Activated T-cell treated with anti-CD3 and anti-CD28 coated beads for 1 hour (primary cell): ENCODE results near the gene RNASEH1.

Source experiments
- DNase-seq: peaks from one replicate; pipeline ENCODE4 v3.0.0-alpha.2; 2020; ENCODE audit warnings: low read depth

Gene RNASEH1

DNA sequence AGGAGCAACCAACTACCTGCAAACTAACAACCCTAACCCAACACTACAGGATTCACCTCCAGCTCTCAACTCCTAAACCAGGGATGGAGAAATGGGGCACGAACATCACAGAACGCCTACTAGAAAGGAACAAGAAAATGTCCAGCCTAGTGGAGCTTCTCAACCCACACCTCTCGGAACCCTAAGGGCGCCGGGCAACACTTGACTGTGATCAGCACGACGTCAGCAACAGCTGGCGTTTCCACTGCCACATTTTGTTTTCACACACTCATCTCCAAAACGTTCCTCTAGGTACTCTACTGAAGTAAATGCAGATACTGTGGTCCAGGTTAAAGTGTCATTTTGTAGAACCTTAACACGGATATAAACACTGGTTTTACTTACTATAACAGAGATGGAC, 4.2 kb downstream of the RNASEH1 start:
- DNase-seq, result no peak

DNA sequence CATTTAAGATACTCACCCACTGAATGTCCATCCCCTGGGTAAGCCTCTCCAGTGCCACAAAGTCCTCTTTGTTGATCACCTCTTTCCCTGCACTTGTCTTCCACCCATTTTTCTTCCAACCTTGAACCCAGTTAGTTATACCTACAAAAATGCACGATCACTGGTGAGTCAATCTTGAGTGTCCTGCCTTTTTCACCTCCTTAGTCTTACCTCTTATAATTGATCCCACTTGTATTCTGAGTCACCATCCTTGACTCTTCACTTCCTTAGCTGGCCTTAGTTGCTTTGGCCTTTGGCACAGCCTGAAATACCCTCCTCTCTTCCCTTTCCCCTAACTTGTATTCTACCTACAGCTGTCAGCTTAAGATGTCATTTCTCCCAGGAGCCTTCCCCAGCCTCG, 10.2 kb downstream of the RNASEH1 start:
- no peak for DNase-seq

DNA sequence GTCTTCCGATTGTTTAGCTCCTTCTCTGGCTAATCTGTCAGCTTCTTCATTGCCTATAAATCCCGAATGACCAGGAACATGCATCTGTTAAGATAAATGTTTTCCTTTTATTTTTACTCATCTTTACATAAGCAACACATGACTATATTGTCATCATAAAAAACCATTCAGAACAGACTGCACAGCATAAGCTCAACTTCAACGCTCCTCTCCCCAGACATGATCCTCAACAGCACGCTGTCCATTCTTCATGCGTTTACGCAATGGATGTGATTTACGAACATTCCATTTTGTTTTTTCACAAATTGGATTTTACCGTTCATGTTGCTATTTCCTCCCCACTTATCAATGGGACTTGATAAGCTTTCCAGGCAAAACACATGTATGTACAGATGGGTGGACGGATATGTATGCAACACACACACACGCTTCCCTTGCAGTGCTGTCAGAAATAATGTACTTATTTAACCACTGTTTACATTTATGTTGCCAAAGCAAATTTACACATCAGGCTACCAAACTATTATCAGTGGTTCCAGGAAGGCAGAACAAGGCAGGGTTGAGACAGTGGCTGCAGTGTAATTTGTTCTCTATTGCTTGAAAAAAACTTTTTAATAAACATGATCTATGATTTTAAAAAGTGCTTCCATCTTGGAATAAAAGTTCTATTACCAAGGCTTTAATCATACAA, 12.2 kb downstream of the RNASEH1 start:
- DNase-seq, result no peak

DNA sequence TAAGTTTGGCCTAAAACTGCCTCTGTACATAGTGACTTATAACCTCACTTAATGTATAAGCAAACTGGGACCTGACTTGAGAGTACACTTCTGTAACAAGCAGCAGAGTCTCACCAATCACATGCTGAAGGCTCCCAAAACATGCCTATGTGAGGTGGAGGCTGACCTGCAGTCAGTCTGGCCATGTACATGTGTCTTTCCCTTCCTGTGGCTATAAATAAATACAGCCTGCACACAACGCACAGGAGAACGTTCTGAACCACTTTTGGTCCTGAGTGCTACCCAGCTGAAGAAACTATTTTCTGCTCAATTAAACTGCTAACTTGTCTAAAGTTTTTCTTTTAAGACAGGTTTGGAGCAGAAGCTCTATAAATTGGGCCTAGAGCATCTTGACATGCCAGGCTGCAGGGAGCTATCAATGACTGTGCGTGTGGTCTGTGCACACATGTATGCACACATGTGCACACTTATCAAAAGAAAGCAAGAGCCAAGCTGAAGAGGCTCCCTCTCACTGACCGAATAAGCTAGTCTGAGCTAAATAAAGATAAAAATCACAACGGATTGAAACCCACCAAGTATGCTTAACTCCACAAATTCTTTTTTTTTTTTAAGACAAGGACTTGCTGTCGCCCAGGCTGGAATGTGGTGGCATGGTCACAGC, 15.0 kb downstream of the RNASEH1 start:
- no peak for DNase-seq

DNA sequence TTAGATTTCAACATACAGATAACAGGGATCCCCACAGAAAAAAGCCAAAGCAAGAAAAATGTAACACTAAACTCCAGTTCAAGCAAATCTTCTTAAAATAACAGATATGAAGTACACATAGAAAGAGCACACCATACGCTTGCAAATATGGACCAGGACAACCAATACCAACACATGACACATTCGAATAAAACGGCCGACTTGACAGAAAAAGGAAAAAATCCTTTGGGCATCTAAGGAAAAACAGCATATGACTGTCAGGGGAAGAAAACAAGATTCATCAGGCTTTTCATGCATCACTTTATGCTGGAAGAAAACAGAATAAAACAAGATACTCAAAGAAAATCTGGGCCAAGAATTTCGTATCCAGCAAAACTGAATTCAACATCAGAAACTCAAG, 16.0 kb downstream of the RNASEH1 start:
- no peak for DNase-seq

DNA sequence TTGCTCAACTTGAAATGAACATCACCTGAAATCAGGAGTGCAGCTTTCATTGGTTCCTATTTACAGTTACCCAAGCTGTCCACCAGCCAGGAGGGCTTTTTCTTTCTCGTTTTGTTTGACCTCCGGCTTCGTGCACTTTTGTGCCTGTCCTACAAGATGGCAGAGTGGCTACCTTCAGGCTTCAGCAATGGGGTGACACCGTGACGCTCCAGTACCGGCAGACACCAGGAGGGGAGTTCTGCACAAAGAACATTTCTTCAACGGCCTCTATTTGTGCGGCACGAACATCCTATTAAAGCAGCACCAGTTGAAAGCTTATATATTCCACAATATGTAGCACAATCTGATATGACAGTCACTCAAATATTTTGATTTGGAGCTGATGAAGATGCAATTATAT, 18.3 kb downstream of the RNASEH1 start:
- no peak for DNase-seq

DNA sequence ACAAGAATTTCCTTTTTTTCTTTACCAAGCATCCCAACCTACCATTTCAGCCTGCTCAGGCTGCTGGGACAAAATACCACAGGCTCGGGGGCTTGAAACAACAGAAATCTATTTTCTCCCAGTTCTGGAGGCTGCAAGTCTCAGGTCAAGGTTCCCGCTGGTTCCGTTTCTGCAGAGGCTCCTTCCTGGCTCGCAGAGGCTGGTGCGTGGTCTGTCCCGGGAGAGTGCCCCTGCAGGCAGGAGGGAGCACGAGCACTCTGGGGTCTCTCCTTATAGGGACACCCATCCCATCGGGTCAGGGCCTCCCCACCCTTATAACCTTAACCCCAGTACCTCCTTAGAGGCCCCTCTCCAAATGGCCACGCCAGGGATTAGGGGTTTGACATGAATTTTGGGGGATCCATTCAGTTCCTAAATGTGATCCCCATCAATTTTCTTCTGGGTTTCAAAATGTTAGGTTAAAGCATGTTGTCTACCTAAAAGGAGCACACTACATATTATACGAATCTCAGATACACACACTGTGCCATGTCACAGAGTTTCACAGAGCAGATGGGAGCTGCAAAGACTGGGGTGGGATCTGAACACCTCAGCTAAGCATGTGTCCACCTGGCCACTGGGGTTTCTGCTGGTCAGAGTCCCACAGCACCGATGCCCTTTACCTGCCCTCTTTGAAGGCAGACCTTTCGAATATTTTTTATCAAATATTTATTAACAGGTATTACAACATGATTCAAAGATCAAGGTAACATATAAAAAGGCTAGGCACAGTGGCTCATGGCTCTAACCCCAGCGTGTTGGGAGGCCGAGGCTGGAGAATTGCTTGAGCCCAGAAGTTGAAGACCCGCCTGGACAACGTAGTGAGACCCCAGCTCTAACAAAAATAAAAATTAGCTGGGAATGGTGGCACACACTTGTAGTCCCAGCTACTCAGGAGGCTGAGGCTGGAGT, 21.2 kb downstream of the RNASEH1 start:
- DNase-seq, result no peak

DNA sequence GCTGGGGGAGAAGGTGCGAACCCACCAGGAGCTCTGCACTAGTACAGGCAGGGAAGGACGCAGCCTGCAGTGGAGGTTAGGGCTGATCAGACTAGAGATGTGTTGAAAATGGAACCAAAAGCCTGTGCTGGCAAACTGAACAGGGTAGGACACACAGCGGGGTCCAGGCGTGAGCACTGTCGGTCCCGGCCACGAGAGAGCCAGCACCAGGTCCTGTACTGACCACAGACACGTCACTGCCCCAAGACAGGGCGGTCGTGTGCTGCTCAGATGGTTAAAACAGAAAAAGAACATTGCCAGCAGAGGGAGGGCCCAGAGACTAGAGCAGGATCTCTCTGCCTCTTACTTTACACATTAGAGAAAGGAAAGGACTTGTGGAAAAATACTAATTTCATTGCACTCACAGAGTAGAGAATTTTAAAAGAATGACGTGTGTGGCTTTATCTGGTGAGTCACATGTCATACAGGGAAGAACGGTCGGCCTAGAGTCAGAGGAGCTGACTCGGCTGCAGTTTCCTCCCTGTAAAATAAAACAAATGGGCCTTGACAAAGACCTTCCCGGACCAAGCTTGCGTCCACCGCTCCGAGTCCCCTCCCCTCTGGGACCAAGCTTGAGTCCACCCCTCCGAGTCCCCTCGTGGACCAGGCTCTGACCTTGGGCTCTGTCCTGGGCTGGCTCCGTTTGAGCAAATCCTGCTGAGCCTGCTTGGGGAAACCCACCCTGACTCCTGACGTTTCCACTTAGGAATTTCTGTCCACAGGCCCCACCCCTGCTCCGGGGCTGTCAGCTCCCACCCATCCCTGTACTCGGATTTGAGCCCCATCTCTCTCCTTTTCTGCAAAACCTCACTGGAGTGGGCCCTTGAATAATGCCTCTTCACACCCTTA, 22.1 kb downstream of the RNASEH1 start:
- DNase-seq, result no peak

DNA sequence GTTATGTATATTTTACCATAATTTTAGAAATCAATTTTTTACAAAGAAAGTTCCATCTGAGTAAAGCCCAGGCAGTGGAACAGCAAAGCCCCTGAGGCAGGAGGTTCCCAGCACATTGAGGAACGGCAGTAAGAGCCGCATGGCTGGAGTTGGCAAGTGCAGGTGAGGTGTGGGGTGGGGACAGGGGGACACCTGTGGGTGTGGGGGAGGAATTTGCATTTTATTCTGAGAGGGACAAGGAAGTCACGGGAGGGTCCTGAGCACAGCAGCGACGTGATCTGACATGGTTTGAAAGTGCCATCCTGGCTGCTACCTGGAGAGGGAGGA, 22.7 kb downstream of the RNASEH1 start:
- no peak for DNase-seq

DNA sequence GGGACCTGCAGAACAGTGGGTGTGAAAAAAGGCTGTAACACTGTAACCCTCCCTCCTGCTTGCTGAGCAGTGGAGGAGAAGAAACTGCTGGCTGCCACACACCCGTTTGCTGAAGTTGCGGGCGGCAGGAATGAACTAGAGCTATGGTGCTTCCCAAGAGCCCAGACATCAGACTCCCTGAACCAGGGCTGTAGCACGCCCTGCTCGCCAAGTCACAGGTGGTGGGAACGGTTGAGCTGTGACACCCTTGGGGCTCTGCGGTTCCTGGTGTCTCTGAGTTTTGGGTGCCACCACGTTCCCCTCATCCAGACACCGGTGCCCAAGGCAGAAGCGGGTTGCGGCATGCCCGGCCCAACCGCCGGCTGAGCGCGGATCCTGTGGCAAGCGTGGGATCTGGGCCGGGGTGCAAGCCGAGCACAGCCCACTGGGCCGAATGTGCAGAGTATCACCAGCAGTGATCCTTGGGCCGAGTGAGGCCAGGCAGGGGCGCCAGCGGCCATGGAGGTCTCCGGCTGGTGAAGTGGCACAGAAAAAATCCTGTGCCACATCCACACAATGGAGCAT, 23.8 kb downstream of the RNASEH1 start:
- DNase-seq, result no peak

DNA sequence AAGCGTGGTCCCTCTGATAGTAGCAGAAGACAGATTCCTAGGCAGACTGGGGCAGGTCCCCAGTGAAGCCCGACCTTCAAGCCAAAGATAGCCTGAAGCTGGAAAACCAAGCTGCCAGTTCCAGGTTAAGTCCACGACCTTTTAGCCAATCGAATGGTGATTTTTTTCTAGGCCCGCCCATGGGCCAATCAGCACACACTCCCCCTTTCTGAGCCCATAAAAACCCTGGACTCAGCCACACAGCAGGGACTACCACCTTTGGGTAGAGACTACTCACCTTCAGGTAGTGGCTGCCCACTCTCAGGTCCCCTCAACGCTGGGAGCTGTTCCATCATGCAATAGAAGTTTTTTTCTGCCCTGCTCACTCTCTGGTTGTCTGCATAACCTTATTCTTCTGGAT, 24.3 kb downstream of the RNASEH1 start:
- DNase-seq, result no peak

DNA sequence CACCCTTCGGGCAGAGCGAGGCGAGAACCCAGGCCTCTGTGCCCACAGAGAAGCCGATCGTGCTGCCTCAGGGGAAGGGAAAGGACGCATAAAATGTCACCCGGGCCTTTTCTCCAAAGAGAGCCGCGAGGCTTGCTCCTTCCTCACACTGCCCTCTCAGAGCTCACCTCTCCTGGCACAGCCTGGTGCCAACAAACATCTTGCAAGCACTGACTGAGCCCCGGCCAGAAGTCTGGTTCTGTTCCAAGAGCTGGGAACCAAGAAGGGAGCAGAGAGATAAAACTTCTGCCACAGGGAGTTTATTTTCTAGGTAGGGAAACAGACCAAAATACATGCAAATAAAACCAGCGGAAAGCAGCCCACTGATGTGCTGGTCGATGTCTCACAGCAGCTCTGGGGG, 25.2 kb downstream of the RNASEH1 start:
- no peak for DNase-seq

DNA sequence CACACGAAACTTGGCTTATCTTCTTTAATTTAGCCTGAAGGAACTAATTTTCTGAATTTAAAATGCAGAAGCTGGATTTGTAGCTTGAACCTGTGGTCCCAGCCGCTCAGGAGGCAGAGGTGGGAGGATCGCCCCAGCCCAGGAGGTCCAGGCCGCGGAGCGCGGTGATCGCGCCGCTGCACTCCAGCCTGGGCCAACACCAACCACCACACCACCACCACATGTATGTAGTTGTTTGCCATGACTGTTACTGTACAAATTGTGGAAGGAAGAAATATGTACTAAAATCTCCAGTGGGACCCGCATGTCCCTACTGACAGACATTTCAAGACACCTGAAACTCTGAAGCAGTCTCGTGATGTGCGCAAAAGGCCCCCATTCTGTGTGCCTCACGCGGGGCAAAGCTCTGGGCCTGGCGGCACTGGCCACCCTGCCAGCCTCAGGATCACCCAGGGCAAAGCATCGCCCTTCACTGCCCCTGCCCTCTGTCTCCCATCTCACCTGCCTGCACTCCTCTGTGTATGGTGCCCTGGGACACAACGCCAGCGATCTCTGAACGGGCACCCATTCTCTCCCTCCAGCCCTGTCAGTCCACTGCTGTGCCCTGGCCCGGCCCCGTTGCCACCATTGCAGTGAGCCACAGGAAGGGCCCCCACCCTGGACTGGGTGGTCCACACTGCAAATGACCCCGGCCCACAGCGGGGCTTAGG, 28.7 kb downstream of the RNASEH1 start:
- no peak for DNase-seq

DNA sequence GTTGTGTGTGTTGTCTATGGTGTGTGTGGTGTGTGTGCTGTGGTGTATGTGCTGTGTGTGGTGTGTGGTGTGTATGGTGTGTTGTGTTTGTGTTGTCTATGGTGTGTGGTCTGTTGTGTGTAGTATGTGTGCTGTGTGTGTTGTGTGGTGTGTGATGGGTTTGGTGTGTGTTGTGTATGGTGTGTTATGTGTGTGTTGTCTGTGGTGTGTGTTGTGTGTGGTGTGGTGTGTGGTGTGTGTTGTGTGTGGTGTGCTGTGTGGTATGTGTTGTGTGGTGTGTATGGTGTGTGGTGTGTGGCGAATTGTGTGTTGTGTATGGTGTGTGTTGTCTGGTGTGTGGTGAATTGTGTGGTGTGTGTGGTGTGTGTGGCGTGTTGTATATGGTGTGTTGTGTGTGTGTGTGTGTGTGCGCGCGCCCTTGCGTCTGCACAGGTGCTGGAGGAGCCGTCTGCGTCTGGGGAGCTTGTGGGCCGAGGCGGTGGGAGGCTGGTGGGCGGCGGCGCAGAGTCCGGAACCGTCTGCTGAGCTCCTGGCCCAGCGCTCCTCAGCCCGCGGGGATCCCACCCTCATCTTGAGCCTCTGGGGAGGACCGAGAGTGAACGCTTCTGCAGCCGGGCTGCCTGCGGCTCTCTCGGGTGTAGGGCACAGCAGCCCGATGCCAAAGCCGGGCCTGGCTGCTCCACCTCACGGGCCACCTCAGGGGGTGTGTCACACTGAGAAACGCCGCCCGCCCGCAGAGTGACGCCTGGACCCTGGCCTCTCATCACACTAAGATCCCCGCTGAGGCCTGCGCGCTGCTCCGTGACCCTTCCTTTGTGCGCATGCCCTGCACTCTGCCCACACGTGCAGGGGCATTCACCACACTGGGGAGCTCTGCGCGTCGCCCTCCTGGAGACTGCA, 30.0 kb downstream of the RNASEH1 start:
- DNase-seq, result no peak

DNA sequence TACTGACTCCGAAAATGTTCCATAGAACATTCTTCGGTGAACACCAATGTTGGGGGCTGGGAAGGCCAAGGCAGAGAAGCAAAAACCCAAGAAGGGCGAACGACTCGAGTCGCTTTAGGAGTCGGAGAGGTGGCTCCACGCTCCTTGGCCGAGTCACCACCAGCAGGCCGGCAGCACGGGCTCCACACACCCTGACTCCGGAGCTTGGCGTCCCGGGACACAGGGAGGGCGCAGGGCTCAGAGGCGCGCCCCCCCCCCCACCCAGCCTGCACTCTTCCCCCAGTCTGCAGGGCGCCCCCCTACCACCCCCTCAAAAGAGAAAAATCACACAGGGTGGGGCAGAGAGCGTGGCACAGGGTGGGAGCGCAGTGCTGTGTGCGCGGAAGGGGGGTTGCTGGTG, 31.3 kb downstream of the RNASEH1 start:
- DNase-seq, result no peak

DNA sequence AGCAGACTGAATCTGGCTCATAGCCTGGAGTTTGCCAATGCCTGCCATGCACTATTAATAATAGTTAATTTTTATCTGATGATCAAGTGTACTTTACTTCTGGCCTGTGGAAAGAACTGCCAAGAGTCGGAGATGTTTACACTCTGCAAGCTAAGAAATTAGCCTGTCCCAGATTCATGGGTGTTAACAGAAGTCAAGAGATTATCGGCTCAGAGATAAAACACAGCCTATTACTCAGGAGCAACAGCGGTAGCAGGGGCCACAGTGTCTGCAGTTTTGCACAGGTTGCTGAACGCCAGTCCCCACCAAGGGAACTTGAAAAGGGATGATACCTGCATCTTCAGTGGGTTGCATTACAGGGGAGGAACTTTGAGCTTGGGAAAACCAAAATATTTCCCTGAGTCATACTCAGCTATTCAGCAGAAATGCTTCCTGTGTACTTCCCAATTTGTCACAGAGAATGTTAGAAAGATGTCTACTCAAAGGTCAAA, 34.5 kb downstream of the RNASEH1 start:
- no peak for DNase-seq

DNA sequence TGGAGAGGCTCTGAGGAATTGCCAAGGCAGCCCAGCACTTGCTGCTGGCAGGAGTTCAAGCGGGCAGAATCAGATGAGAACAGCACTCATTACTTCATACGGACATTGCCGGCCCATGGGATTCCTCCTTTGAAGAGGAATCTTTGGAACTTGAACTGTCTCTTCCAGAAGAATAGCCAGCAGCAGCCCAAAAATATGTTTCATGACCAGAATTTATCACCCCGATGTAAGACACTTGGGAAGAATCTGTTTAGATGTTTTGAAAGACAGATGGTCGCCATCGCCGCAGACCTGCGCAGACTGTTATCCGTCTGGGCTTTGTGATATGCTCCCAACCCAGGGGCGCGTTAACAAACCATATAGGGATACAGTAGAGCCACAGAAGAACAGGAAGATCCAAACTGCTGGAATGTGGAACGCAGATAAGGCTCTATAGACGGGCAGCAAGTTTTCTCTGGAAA, 35.1 kb downstream of the RNASEH1 start:
- DNase-seq, result no peak

DNA sequence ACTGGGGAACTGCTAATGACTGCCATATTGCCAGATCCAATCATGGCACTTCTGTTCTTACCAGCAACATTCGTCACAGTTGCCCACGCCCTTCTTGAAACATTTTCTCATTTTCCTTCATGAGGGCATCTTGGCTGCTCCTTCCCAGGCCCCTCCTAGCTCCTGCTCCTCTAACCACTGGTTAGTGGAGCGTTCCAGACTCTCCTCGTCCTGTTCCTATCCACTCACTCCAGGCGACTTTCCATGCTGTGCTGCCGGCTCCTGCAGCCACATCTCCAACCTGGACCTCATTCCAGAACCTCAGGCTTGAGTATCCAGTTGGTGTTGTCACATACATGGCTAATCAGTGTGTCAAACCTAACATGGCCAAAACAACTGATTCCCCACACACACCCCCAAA, 37.5 kb downstream of the RNASEH1 start:
- no peak for DNase-seq
